ENCODE measurements around the gene GHR. TPM values are rescaled to one million over a fixed set of nuclear protein-coding genes. Genes with fewer than 3 reads are reported as not detected.

Gene GHR
- total and polyA plus RNA-seq, 10 of the 15 experiments (the other 5 are each of a cell fraction or from before 2014, with no cell fraction given), result 0.23 to 10.2 (median 0.48) TPM

GRCh38 chr5:42515504-42515903 lies 92.3 kb downstream of the GHR start:
- Histone ChIP-seq H3K4me3 (no peak overlapping the region), H3K4me2 (ENCODE audit: control insufficient read depth, insufficient read depth) (no peak overlapping the region), H3K9me3 (replicated peaks; ENCODE audit: control insufficient read depth, insufficient read depth, low read length) (no peaks in the 10 kb centered on the region), H3K4me1 (ENCODE audit: control insufficient read depth, insufficient read depth, low read length) (no peaks in the 10 kb centered on the region), H3K27ac (ENCODE audit: control insufficient read depth, insufficient read depth) (no peak overlapping the region), H3K79me2 (ENCODE audit: control insufficient read depth, insufficient read depth, low read length) (no peaks in the 10 kb centered on the region), H3K27me3 (replicated peaks in 1 of 2; ENCODE audit: control insufficient read depth in 2 of 2, insufficient read depth in 2 of 2, low read length in 1 of 2) (no peaks in the 10 kb centered on the region), H3K36me3 (ENCODE audit: control insufficient read depth in 2 of 2, insufficient read depth in 2 of 2, low read length in 1 of 2) (no peaks in the 10 kb centered on the region), H3K9ac (ENCODE audit: control insufficient read depth, insufficient read depth, low read length) (no peak overlapping the region), H2AFZ (ENCODE audit: control insufficient read depth, low read depth, low read length) (no peak overlapping the region), H4K20me1 (ENCODE audit: control insufficient read depth, insufficient read depth) (no peaks in the 10 kb centered on the region)
- FAIRE-seq (no peak), ATAC-seq (no peak), DNase-seq (ENCODE audit: low read depth, low spot score) (no peak)
- ChIA-PET CTCF (interaction anchor here (0.5 to 3.6 kb wide), 25 partner anchors 10 to 451 kb away, joined by 3 to 28 read pairs (median 3); partner anchors contain the start of gene GHR), RAD21 (ENCODE audit: unreplicated experiment) (interaction anchor here (1.0 to 2.2 kb wide), 6 partner anchors 11 to 374 kb away, joined by 4 to 13 read pairs (median 5); partner anchors contain the start of gene GHR), SMC1A (ENCODE audit: uncharacterized antibody, unreplicated experiment) (interaction anchor here (0.5 to 2.4 kb wide), 18 partner anchors 8 to 374 kb away, joined by 3 to 14 read pairs (median 4); no protein-coding TSS in a partner anchor), POLR2A (interaction anchor here (0.8 kb wide), 1 partner anchor 11 kb away, joined by 3 read pairs; no protein-coding TSS in a partner anchor)
- WGBS (ENCODE audit: insufficient coverage, insufficient replicate concordance, low lambda C conversion rate, missing lambda C conversion rate), result 30% methylated on average over 3 of the region's 3 CpGs
- no peak for TF ChIP-seq EGR1 (IDR thresholded peaks at IDR 0.05; ENCODE audit: borderline replicate concordance in 1 of 2, low read depth in 2 of 2, low read length in 2 of 2)
- TF ChIP-seq HDAC6 (IDR thresholded peaks at IDR 0.05; ENCODE audit: unreplicated experiment), result no peak
- TF ChIP-seq STAT3 (IDR thresholded peaks at IDR 0.05; ENCODE audit: low read depth, low read length), result no peak
- TF ChIP-seq PAX8 (IDR thresholded peaks at IDR 0.05), result no peak
- no peak for TF ChIP-seq RCOR1 (conservative IDR thresholded peaks at IDR 0.05; ENCODE audit: low read depth, low read length)
- TF ChIP-seq ZNF687 (IDR thresholded peaks at IDR 0.05), result no peak
- TF ChIP-seq ZNF622 (IDR thresholded peaks at IDR 0.05), result no peak
- TF ChIP-seq ZNF384 (IDR thresholded peaks at IDR 0.05; ENCODE audit: borderline replicate concordance, low read depth, low read length), result no peak
- no peak for TF ChIP-seq ZBED1 (IDR thresholded peaks at IDR 0.05; ENCODE audit: borderline replicate concordance)
- no peak for TF ChIP-seq IKZF1 (conservative IDR thresholded peaks at IDR 0.05)
- TF ChIP-seq SIX5 (IDR thresholded peaks at IDR 0.05; ENCODE audit: low read depth, low read length, severe bottlenecking), result no peak
- TF ChIP-seq CBFB (IDR thresholded peaks at IDR 0.05; ENCODE audit: low read depth), result no peak
- TF ChIP-seq TCF3 (IDR thresholded peaks at IDR 0.05; ENCODE audit: borderline replicate concordance, insufficient read depth, low read depth, low read length), result no peak
- no peak for TF ChIP-seq TBL1XR1 (IDR thresholded peaks at IDR 0.05; ENCODE audit: low read depth, low read length)
- no peak for TF ChIP-seq STAT1 (conservative IDR thresholded peaks at IDR 0.05)
- TF ChIP-seq IKZF2 (IDR thresholded peaks at IDR 0.05), result no peak
- TF ChIP-seq KLF5 (IDR thresholded peaks at IDR 0.05; ENCODE audit: partially characterized antibody), result no peak
- intact Hi-C loops (cut with micrococcal nuclease; ENCODE audit: unreplicated experiment) (no loop called here), in situ Hi-C loops (cut with MboI) (no loop called here)
- no TSS peak for BruUV-seq (replicated peaks)

Data from GM12878 (cell line).